ENCODE measurements around the gene ATP1B2.
"Not testable (repeated sequence)": the region's sequence is repeated elsewhere in the genome, so short reads cannot be mapped to it uniquely, and the experiment has no call there.

Gene ATP1B2

GRCh38 chr17:7650509-7651096 is at the start of gene ATP1B2:
Gene ATP1B2 (plus strand): TSS chr17:7650926. CDS start chr17:7651519, 593 bp downstream.
- DNase-seq (ENCODE audit: low spot score): no peak

- DNase-seq (ENCODE audit: low spot score): no peak
These were observed 44.4 kb upstream of the ATP1B2 start for GRCh38 chr17:7606280-7606679.

GRCh38 chr17:7610641-7611040 is 40.1 kb upstream of the ATP1B2 start:
- DNase-seq (ENCODE audit: low spot score): no peak

- DNase-seq (ENCODE audit: low spot score): no peak
These were observed 39.0 kb upstream of the ATP1B2 start for GRCh38 chr17:7611635-7612293.

- DNase-seq (ENCODE audit: low spot score): no peak
These were observed 38.5 kb upstream of the ATP1B2 start for GRCh38 chr17:7612294-7612640.

GRCh38 chr17:7613769-7614424 is 36.8 kb upstream of the ATP1B2 start:
- peak; percentile 18 for DNase-seq (ENCODE audit: low spot score)

GRCh38 chr17:7614425-7615264 is 36.1 kb upstream of the ATP1B2 start, which contains the start of gene FXR2:
Gene FXR2 (minus strand): TSS chr17:7614897. CDS start chr17:7614532, 365 bp downstream.
- peak; percentile 100 for DNase-seq (ENCODE audit: low spot score)

GRCh38 chr17:7615265-7615747 is 35.4 kb upstream of the ATP1B2 start:
- DNase-seq (ENCODE audit: low spot score): no peak

- no peak for DNase-seq (ENCODE audit: low spot score)
These were observed 32.1 kb upstream of the ATP1B2 start for GRCh38 chr17:7618608-7619007.

GRCh38 chr17:7620835-7621234 is 29.9 kb upstream of the ATP1B2 start:
- DNase-seq (ENCODE audit: low spot score): no peak

GRCh38 chr17:7623661-7624060 is 27.1 kb upstream of the ATP1B2 start:
- no peak for DNase-seq (ENCODE audit: low spot score)

GRCh38 chr17:7625749-7626148 is 25.0 kb upstream of the ATP1B2 start:
- not testable (repeated sequence) for DNase-seq (ENCODE audit: low spot score)

GRCh38 chr17:7626307-7626706 is 24.4 kb upstream of the ATP1B2 start:
- no peak for DNase-seq (ENCODE audit: low spot score)

GRCh38 chr17:7626956-7627249 is 23.8 kb upstream of the ATP1B2 start:
- no peak for DNase-seq (ENCODE audit: low spot score)

GRCh38 chr17:7627250-7628121 is 23.2 kb upstream of the ATP1B2 start, which contains the start of gene SAT2:
Gene SAT2 (minus strand): TSS chr17:7627821. CDS start chr17:7627635, 186 bp downstream.
- peak; percentile 84 for DNase-seq (ENCODE audit: low spot score)

- DNase-seq (ENCODE audit: low spot score): no peak
These were observed 20.7 kb upstream of the ATP1B2 start, which contains the start of gene SHBG for GRCh38 chr17:7629939-7630571. Gene SHBG (plus strand): TSS chr17:7630135. CDS start chr17:7630173, 38 bp downstream.

- no peak for DNase-seq (ENCODE audit: low spot score)
These were observed 19.0 kb upstream of the ATP1B2 start for GRCh38 chr17:7631398-7632380.

- DNase-seq (ENCODE audit: low spot score): peak; percentile 28
These were observed 18.2 kb upstream of the ATP1B2 start for GRCh38 chr17:7632492-7632894.

GRCh38 chr17:7633093-7633492 is 17.6 kb upstream of the ATP1B2 start:
- DNase-seq (ENCODE audit: low spot score): no peak

GRCh38 chr17:7634384-7634783 is 16.3 kb upstream of the ATP1B2 start:
- no peak for DNase-seq (ENCODE audit: low spot score)

Measured in kidney capillary endothelial cell (primary cell).